SK-N-SH (cell line): Measurements from ENCODE around the gene KRT73. TPM values are rescaled to one million over a fixed set of nuclear protein-coding genes. Genes with fewer than 3 reads are reported as not detected.
A peak's percentile ranks its signal among the peaks of the same experiment; 100 is the strongest.

Experiments
- CTCF ChIA-PET: fragments of 300-600, 350-600 bp; formaldehyde crosslinking; extraction: SDS; loops from one replicate; lab custom pipeline; 2021; lab: Yijun Ruan, JAX
- POLR2A ChIA-PET: fragments of 350-600 bp; sonication (Branson Sonifier 250); formaldehyde crosslinking; extraction: SDS; loops from one replicate; lab custom pipeline; 2020; ENCODE audit warnings: antibody characterized with exemption, inconsistent platforms; lab: Yijun Ruan, JAX
- DNase-seq: peaks from one replicate; pipeline ENCODE4 v3.0.0; 2012
- H2AFZ ChIP-seq: fragments of 200-600 bp; sonication (generic); 2 replicates; pipeline ENCODE4 v1.8.1; 2016; ENCODE audit warnings: antibody characterized with exemption, mild to moderate bottlenecking, low read depth
- H3F3A ChIP-seq: fragments of 200-600 bp; sonication (generic); replicated peaks from 2 replicates; pipeline ENCODE3; 2016; ENCODE audit warnings: antibody characterized with exemption, mild to moderate bottlenecking; ENCODE audit not compliant: insufficient read depth
- H3K27ac ChIP-seq, 2 experiments: fragments of 200-500 bp in 1 of 2; fragments of 200-600 bp in 1 of 2; sonication (Bioruptor generic) in 1 of 2; sonication (generic), shearing (Covaris generic) in 1 of 2; 2 replicates each; pipeline versions ENCODE4 v1.5.1 to v1.6.1; 2014 to 2016; ENCODE audit warnings: low read depth in 2 of 2, inconsistent platforms in 1 of 2, low read length in 1 of 2, mild to moderate bottlenecking in 1 of 2, mixed read lengths in 1 of 2
- H3K27me3 ChIP-seq: fragments of 200-600 bp; sonication (generic), shearing (Covaris generic); 2 replicates; pipeline ENCODE4 v1.6.1; 2016; ENCODE audit warnings: mixed run types; ENCODE audit not compliant: insufficient read depth
- H3K36me3 ChIP-seq, 2 experiments: fragments of 200-500 bp in 1 of 2; fragments of 200-600 bp in 1 of 2; sonication (Bioruptor generic) in 1 of 2; sonication (generic) in 1 of 2; replicated peaks in 1 of 2; 2 replicates each; pipeline versions ENCODE3 to v1.5.1; 2014 to 2016; ENCODE audit warnings: low read length in 1 of 2, mild to moderate bottlenecking in 1 of 2; ENCODE audit not compliant: insufficient read depth in 2 of 2, control insufficient read depth in 1 of 2
- H3K4me1 ChIP-seq, 2 experiments: fragments of 200-500 bp in 1 of 2; fragments of 200-600 bp in 1 of 2; sonication (Bioruptor generic) in 1 of 2; sonication (generic), shearing (Covaris generic) in 1 of 2; 2 replicates each; pipeline versions ENCODE4 v1.5.1 to v1.6.1; 2014 to 2016; ENCODE audit warnings: low read depth in 1 of 2, low read length in 1 of 2, mixed run types in 1 of 2; ENCODE audit not compliant: insufficient read depth in 2 of 2, control insufficient read depth in 1 of 2
- H3K4me2 ChIP-seq: fragments of 200-600 bp; sonication (generic), shearing (Covaris generic); 2 replicates; pipeline ENCODE4 v1.6.1; 2017; ENCODE audit warnings: mixed run types
- H3K4me3 ChIP-seq, 2 experiments: fragments of 200-500 bp in 1 of 2; fragments of 200-600 bp in 1 of 2; sonication (Bioruptor generic) in 1 of 2; sonication (generic), shearing (Covaris generic) in 1 of 2; 2 replicates each; pipeline versions ENCODE4 v1.5.1 to v1.8.1; 2014 to 2016; ENCODE audit warnings: low read depth in 2 of 2, inconsistent platforms in 1 of 2, low read length in 1 of 2, mild to moderate bottlenecking in 1 of 2, mixed read lengths in 1 of 2, moderate library complexity in 1 of 2
- H3K79me2 ChIP-seq: fragments of 200-600 bp; sonication (generic); 2 replicates; pipeline ENCODE4 v1.8.1; 2017; ENCODE audit warnings: mild to moderate bottlenecking; ENCODE audit not compliant: insufficient read depth
- H3K9ac ChIP-seq: fragments of 200-600 bp; sonication (generic); 2 replicates; pipeline ENCODE4 v1.6.1; 2017; ENCODE audit warnings: mixed run types
- H3K9me2 ChIP-seq: fragments of 200-600 bp; sonication (generic); 2 replicates; pipeline ENCODE4 v1.6.1; 2017; ENCODE audit warnings: mixed run types
- H3K9me3 ChIP-seq: fragments of 200-600 bp; sonication (generic); 2 replicates; pipeline ENCODE4 v1.6.1; 2017; ENCODE audit warnings: mixed run types, mild to moderate bottlenecking, moderate library complexity
- H4K20me1 ChIP-seq: fragments of 200-600 bp; sonication (generic); 2 replicates; pipeline ENCODE4 v1.6.1; 2017; ENCODE audit warnings: mild to moderate bottlenecking, mixed run types; ENCODE audit not compliant: insufficient read depth
- CTCF ChIP-seq: fragments of 200-600 bp; sonication (generic); IDR thresholded peaks from 2 replicates; pipeline ENCODE4 v1.6.1; 2017; ENCODE audit warnings: antibody characterized with exemption, mild to moderate bottlenecking, moderate library complexity
- ELF1 ChIP-seq: IDR thresholded peaks from 2 replicates; pipeline ENCODE4 v1.4.0; 2012
- EZH2phosphoT487 ChIP-seq: fragments of 200-600 bp; sonication (generic); IDR thresholded peaks from 2 replicates; pipeline ENCODE4 v1.6.1; 2017; ENCODE audit warnings: low read depth, mixed run types, mild to moderate bottlenecking, antibody characterized with exemption, moderate library complexity, borderline replicate concordance
- FOSL2 ChIP-seq: IDR thresholded peaks from 2 replicates; pipeline ENCODE4 v1.4.0; 2012; ENCODE audit warnings: low read depth, mild to moderate bottlenecking, moderate library complexity, borderline replicate concordance
- FOXM1 ChIP-seq: IDR thresholded peaks from 2 replicates; pipeline ENCODE4 v1.4.0; 2012; ENCODE audit warnings: low read depth, mild to moderate bottlenecking
- MEF2A ChIP-seq: IDR thresholded peaks from 2 replicates; pipeline ENCODE4 v1.4.0; 2012; ENCODE audit warnings: low read depth, borderline replicate concordance
- NFIC ChIP-seq: IDR thresholded peaks from 2 replicates; pipeline ENCODE4 v1.4.0; 2012; ENCODE audit warnings: borderline replicate concordance
- POLR2AphosphoS5 ChIP-seq: IDR thresholded peaks from 2 replicates; pipeline ENCODE4 v1.6.1; 2012; ENCODE audit warnings: low read depth, low read length
- RAD21 ChIP-seq: IDR thresholded peaks from 2 replicates; pipeline ENCODE4 v1.6.1; 2012; ENCODE audit warnings: mild to moderate bottlenecking, low read length
- RXRA ChIP-seq: IDR thresholded peaks from 2 replicates; pipeline ENCODE4 v1.4.0; 2012; ENCODE audit warnings: low read depth, mild to moderate bottlenecking, borderline replicate concordance
- SIN3A ChIP-seq: IDR thresholded peaks from 2 replicates; pipeline ENCODE4 v1.6.1; 2012; ENCODE audit warnings: low read depth, mild to moderate bottlenecking, low read length, moderate library complexity, borderline replicate concordance
- SMC3 ChIP-seq: IDR thresholded peaks from 2 replicates; pipeline ENCODE4 v1.6.1; 2012; ENCODE audit warnings: low read depth, low read length, improper control_type of control experiment
- TCF12 ChIP-seq: IDR thresholded peaks from 2 replicates; pipeline ENCODE4 v1.4.0; 2012
- USF1 ChIP-seq: IDR thresholded peaks from 2 replicates; pipeline ENCODE4 v1.4.0; 2012; ENCODE audit warnings: low read depth, borderline replicate concordance
- YY1 ChIP-seq: IDR thresholded peaks from 2 replicates; pipeline ENCODE4 v1.4.0; 2012; ENCODE audit warnings: low read depth, mild to moderate bottlenecking
- WGBS: methylation state at CpG from one replicate; pipeline ENCODE4 v1.1.6; 2017; ENCODE audit warnings: low lambda C conversion rate; 5-methylcytosine and 5-hydroxymethylcytosine counted together
- polyA plus RNA-seq, 3 experiments: library from polyadenylated mRNA; depleted of rRNA; stranded (reverse); fragments of >200 nt; gene quantifications; 2 replicates each; pipeline ENCODE4 v1.2.3, GENCODE V29; 2012
- TF ChIP-seq, protein P1 (sequence below): IDR thresholded peaks from 2 replicates; pipeline ENCODE4 v1.4.0; 2012; ENCODE audit warnings: low read depth

The KRT73 gene
- polyA plus RNA-seq, 1 of the 3 experiments (the other 2 are of a cell fraction), result not detected

DNA sequence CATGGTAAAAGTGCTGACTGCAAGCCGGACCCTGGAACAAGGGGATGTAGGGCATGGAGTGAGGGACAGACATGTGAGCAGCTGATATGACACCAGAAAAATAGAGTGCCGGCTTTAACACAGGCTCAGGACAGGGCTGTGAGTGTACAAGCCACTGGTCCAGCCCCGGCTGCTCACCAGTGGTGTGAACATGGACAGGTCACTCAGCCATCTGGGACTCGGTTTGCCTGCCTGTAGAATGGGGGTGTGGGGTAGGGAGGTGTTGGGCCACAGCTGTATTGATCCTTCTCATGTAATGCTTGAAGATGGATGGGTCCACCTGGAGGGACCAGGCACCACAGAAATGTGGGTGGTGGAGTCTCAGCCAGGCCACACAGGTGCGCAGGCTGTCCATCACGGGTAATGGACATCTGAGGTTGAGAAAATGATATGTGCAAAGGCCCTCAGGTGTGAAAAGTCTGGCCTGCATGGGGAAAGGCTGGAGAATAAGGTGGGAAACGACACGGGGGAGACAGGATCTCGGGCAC, 34.1 kb downstream of the KRT73 start:
- POLR2A ChIA-PET, result no interaction called here
- no peak overlapping the region for H3K27ac ChIP-seq

DNA sequence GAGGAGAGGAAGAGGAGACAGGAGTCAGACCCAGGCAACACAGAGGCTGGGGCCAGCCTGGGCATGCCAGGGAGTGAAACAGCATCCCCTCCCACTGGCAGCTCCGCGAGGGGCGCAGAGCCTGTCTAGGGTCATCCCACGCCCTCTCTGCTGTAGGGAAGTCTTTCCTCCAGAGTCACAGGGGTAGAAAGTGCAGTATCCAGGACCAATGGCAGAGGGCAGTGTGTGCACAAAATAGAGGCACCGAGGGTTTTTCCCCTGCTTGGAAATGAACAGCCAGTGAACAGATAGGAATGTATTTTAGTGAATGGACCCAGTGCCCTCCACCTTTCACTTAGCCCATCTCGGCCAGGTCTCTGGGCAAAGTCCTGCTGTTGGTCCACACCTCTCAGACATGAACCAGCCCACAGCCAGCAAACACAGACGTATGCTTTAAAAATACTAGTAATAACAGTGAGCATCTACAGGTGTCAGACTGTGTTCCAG, 35.3 kb downstream of the KRT73 start:
- no peaks in the 10 kb centered on the region for H3K36me3 ChIP-seq
- no peak overlapping the region for H3K9ac ChIP-seq
- no peaks in the 10 kb centered on the region for H3K79me2 ChIP-seq
- ChIA-PET POLR2A (no interaction called here), CTCF (interaction anchor here (0.6 to 7.6 kb wide), 17 partner anchors 8 to 398 kb away, joined by 3 to 76 read pairs (median 3); partner anchors contain the start of gene KRT74)
- H2AFZ ChIP-seq, result no peak overlapping the region
- H3K4me1 ChIP-seq, result no peaks in the 10 kb centered on the region
- H3K9me2 ChIP-seq, result no peaks in the 10 kb centered on the region
- peaks cover 44% of the 10 kb centered on the region for H3K27me3 ChIP-seq
- no peaks in the 10 kb centered on the region for H3F3A ChIP-seq
- H3K4me3 ChIP-seq, result peak overlapping the region in 1 of 2 experiments; percentile 25; a peak in 1 of 4 replicates
- no peak overlapping the region for H3K4me2 ChIP-seq
- no peaks in the 10 kb centered on the region for H4K20me1 ChIP-seq
- H3K27ac ChIP-seq, result no peak overlapping the region
- 2% methylated on average over 7 of the region's 7 CpGs for WGBS
- TF ChIP-seq YY1 (no peak), CTCF (peak; percentile 67), RAD21 (peak; percentile 77), POLR2AphosphoS5 (no peak), ELF1 (no peak), FOSL2 (no peak), EZH2phosphoT487 (no peak), SMC3 (peak; percentile 72)
- DNase-seq, result peak; percentile 76
- no peaks in the 10 kb centered on the region for H3K9me3 ChIP-seq

More for the DNA sequence above, 34.1 kb downstream of the KRT73 start:
- H3K9ac ChIP-seq, result no peak overlapping the region
- no peaks in the 10 kb centered on the region for H3K4me1 ChIP-seq
- WGBS, result 26% methylated on average over 9 of the region's 9 CpGs
- H2AFZ ChIP-seq, result no peak overlapping the region
- no peak overlapping the region for H3K4me2 ChIP-seq
- H3K9me3 ChIP-seq, result no peaks in the 10 kb centered on the region
- DNase-seq, result no peak
- H3K9me2 ChIP-seq, result no peaks in the 10 kb centered on the region
- H3K36me3 ChIP-seq, result no peaks in the 10 kb centered on the region
- H3F3A ChIP-seq, result no peaks in the 10 kb centered on the region
- H4K20me1 ChIP-seq, result no peaks in the 10 kb centered on the region
- H3K79me2 ChIP-seq, result no peaks in the 10 kb centered on the region
- CTCF ChIA-PET, result interaction anchor here (0.8 to 7.6 kb wide), 9 partner anchors 10 to 397 kb away, joined by 3 to 76 read pairs (median 6); partner anchors contain the start of gene KRT74
- no peak overlapping the region for H3K4me3 ChIP-seq
- no peak for TF ChIP-seq ELF1
- TF ChIP-seq RXRA, result no peak
- TF ChIP-seq FOXM1, result no peak
- TF ChIP-seq MEF2A, result no peak
- TF ChIP-seq CTCF, result no peak
- no peak for TF ChIP-seq TCF12
- TF ChIP-seq SIN3A, result no peak
- TF ChIP-seq, protein P1, sequence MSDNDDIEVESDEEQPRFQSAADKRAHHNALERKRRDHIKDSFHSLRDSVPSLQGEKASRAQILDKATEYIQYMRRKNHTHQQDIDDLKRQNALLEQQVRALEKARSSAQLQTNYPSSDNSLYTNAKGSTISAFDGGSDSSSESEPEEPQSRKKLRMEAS, result no peak
- TF ChIP-seq POLR2AphosphoS5, result no peak
- TF ChIP-seq USF1, result no peak
- TF ChIP-seq NFIC, result no peak
- no peak for TF ChIP-seq RAD21
- TF ChIP-seq YY1, result no peak
- no peak for TF ChIP-seq EZH2phosphoT487
- H3K27me3 ChIP-seq, result peaks cover 41% of the 10 kb centered on the region
